HG03066 (cell line): Measurements from ENCODE around the gene CYP4A22.
"Not testable (repeated sequence)": the region's sequence is repeated elsewhere in the genome, so short reads cannot be mapped to it uniquely, and the experiment has no call there.

Source experiments
- ATAC-seq: cut with Tn5 transposase; IDR thresholded peaks from one replicate; pipeline ENCODE4 v1.9.1; 2021; ENCODE audit warnings: low read depth; ENCODE audit not compliant: unreplicated experiment

Gene CYP4A22

GRCh38 chr1:47149162-47149561 is 11.9 kb downstream of the CYP4A22 start:
- ATAC-seq: not testable (repeated sequence)

GRCh38 chr1:47156457-47156856 is 19.2 kb downstream of the CYP4A22 start:
- ATAC-seq: not testable (repeated sequence)

- ATAC-seq: not testable (repeated sequence)
These were observed 20.7 kb downstream of the CYP4A22 start for GRCh38 chr1:47157957-47158356.

GRCh38 chr1:47160716-47161115 is 23.5 kb downstream of the CYP4A22 start:
- ATAC-seq: no peak

GRCh38 chr1:47161298-47162040 is 24.2 kb downstream of the CYP4A22 start:
- no peak for ATAC-seq

GRCh38 chr1:47164552-47164951 is 27.3 kb downstream of the CYP4A22 start:
- no peak for ATAC-seq

- no peak for ATAC-seq
These were observed 35.5 kb downstream of the CYP4A22 start for GRCh38 chr1:47172782-47173181.

GRCh38 chr1:47174656-47175020 is 37.4 kb downstream of the CYP4A22 start:
- no peak for ATAC-seq

- ATAC-seq: no peak
These were observed 38.1 kb downstream of the CYP4A22 start for GRCh38 chr1:47175227-47175934.

GRCh38 chr1:47178020-47178419 is 40.8 kb downstream of the CYP4A22 start:
- no peak for ATAC-seq

- no peak for ATAC-seq
These were observed 41.4 kb downstream of the CYP4A22 start for GRCh38 chr1:47178654-47179016.

GRCh38 chr1:47179017-47179987 is 42.1 kb downstream of the CYP4A22 start:
- ATAC-seq: peak; percentile 89

- no peak for ATAC-seq
These were observed 42.8 kb downstream of the CYP4A22 start for GRCh38 chr1:47179988-47180563.

- ATAC-seq: no peak
These were observed 43.4 kb downstream of the CYP4A22 start for GRCh38 chr1:47180603-47181094.

- no peak for ATAC-seq
These were observed 44.1 kb downstream of the CYP4A22 start for GRCh38 chr1:47181095-47181954.

GRCh38 chr1:47181955-47182675 is 44.9 kb downstream of the CYP4A22 start:
- no peak for ATAC-seq

- ATAC-seq: no peak
These were observed 45.5 kb downstream of the CYP4A22 start for GRCh38 chr1:47182676-47183235.

- no peak for ATAC-seq
These were observed 46.3 kb downstream of the CYP4A22 start for GRCh38 chr1:47183308-47184089.
